Smooth muscle cell (in vitro differentiated cells): ENCODE measurements around the gene CRCP. TPM values are rescaled to one million over a fixed set of nuclear protein-coding genes. Genes with fewer than 3 reads are reported as not detected.
"Not testable (repeated sequence)": the region's sequence is repeated elsewhere in the genome, so short reads cannot be mapped to it uniquely, and the experiment has no call there.

Source experiments
- DNase-seq: peaks from one replicate; lab custom pipeline; 2025; ENCODE audit not compliant: unreplicated experiment; lab: John Stamatoyannopoulos, UW
- H2AFZ ChIP-seq: fragments of 200-600 bp; sonication (generic); 2 replicates; pipeline ENCODE4 v1.6.0; 2016; ENCODE audit warnings: antibody characterized with exemption, low read depth, mild to moderate bottlenecking
- H3F3A ChIP-seq: fragments of 200-600 bp; sonication (generic); 2 replicates; pipeline ENCODE4 v1.6.0; 2017; ENCODE audit warnings: antibody characterized with exemption, low read depth
- H3K27ac ChIP-seq: fragments of 200-600 bp; sonication (generic); 2 replicates; pipeline ENCODE4 v1.5.1; 2016; ENCODE audit warnings: low read depth, mild to moderate bottlenecking
- H3K27me3 ChIP-seq: fragments of 200-600 bp; sonication (generic); 2 replicates; pipeline ENCODE4 v1.6.1; 2016; ENCODE audit warnings: low read depth, mild to moderate bottlenecking
- H3K36me3 ChIP-seq: fragments of 200-600 bp; sonication (generic); 2 replicates; pipeline ENCODE4 v1.5.1; 2016; ENCODE audit warnings: low read depth
- H3K4me1 ChIP-seq: fragments of 200-600 bp; sonication (generic); 2 replicates; pipeline ENCODE4 v1.5.1; 2016; ENCODE audit warnings: low read depth
- H3K4me2 ChIP-seq: fragments of 200-600 bp; sonication (generic); 2 replicates; pipeline ENCODE4 v1.6.0; 2016; ENCODE audit warnings: mild to moderate bottlenecking
- H3K4me3 ChIP-seq: fragments of 200-600 bp; sonication (generic); 2 replicates; pipeline ENCODE4 v1.5.1; 2016; ENCODE audit warnings: mild to moderate bottlenecking
- H3K79me2 ChIP-seq: fragments of 200-600 bp; sonication (generic); 2 replicates; pipeline ENCODE4 v1.6.0; 2016; ENCODE audit warnings: low read depth, mild to moderate bottlenecking
- H3K9ac ChIP-seq: fragments of 200-600 bp; sonication (generic); 2 replicates; pipeline ENCODE4 v1.6.0; 2016; ENCODE audit warnings: low read depth
- H3K9me3 ChIP-seq: fragments of 200-600 bp; sonication (generic); replicated peaks from 2 replicates; pipeline ENCODE4 v1.5.1; 2016; ENCODE audit warnings: low read depth
- H4K20me1 ChIP-seq: fragments of 200-600 bp; sonication (generic); 2 replicates; pipeline ENCODE4 v1.6.0; 2016; ENCODE audit warnings: low read depth
- CTCF ChIP-seq: fragments of 200-600 bp; sonication (generic); IDR thresholded peaks from 2 replicates; pipeline ENCODE4 v1.5.1; 2017; ENCODE audit warnings: borderline replicate concordance, mild to moderate bottlenecking, antibody characterized with exemption; ENCODE audit not compliant: insufficient read depth, poor library complexity, severe bottlenecking
- WGBS: methylation state at CpG from one replicate; pipeline ENCODE4 v1.1.7; 2016; ENCODE audit warnings: low lambda C conversion rate; 5-methylcytosine and 5-hydroxymethylcytosine counted together
- polyA plus RNA-seq: library from polyadenylated mRNA; unstranded; fragments of >200 nt; fragmentation: Nextera tagmentation; extraction: Ambion mirVana; gene quantifications from 2 replicates; pipeline ENCODE4 v1.2.1, GENCODE V29; 2016
- total RNA-seq: library from RNA; depleted of rRNA; stranded (reverse); fragments of >200 nt; gene quantifications from 2 replicates; pipeline ENCODE4 v1.2.3, GENCODE V29; 2014

CRCP gene
- 12.2 and 13.6 TPM in 2 replicates for total RNA-seq
- polyA plus RNA-seq: 13.7 and 17.8 TPM in 2 replicates

DNA sequence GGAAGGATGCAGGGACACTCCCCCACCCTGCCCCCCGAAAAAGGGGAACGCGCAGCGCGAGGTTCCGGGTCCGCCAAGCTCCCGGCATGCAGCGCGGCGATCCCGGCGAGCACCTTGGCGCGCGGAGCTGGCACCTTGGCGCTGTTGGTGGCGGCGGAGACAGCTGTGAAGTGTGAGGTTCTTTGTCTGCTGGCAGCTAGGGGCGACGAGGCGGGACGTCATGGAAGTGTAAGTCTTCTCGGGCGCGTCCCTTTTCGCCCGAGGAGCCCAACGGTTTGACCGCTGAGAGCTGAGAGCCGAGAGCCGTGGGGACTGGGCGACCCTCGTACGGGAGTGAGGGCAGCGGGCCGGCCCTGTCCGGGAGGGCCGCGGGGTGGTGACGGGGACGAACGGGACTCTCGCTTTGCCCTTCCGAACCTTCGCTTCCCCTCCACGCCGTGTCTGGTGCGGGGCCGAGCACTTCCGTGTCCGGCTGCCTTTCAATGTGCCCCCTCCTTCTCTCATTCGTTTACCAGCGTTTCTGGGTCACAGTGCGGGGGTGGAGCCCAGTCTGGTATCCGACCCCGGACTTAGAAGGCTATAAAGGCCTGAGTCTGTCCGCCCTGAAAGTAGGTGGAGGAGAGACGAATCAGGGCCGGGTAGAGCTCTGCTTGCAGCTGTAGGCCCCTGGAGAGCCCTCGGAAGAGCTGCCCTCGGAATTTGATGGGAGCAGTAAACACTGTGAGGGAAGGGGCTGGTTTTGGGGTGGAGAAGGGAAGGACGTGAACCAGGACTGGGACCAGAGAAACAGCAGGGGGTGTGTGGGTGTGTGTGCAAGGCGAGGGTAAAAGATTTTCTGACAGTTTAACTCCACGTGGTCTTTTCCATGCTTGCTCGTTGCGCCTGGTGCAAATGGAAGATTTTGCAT lies at the start of gene CRCP:
CRCP (plus strand) TSS at position 105 of the 907 bp plus-strand sequence; CDS start at position 221, 116 bp downstream.
- Histone ChIP-seq H3K4me1 (peaks cover 14% of the 10 kb centered on the region), H3K9me3 (no peaks in the 10 kb centered on the region), H3K9ac (peak within 1 kb of the TSS; percentile 92), H2AFZ (peak within 1 kb of the TSS; percentile 91), H3K4me3 (peak within 1 kb of the TSS; percentile 82), H3K79me2 (peaks cover 48% of the 10 kb centered on the region), H3K4me2 (peak within 1 kb of the TSS; percentile 79), H3K36me3 (no peaks in the 10 kb centered on the region), H3K27me3 (no peaks in the 10 kb centered on the region), H3F3A (no peaks in the 10 kb centered on the region), H4K20me1 (peaks cover 27% of the 10 kb centered on the region), H3K27ac (peak within 1 kb of the TSS; percentile 95)
- TF ChIP-seq CTCF: peak; percentile 20
- peak; percentile 58 for DNase-seq
- 2% methylated on average over 67 of the region's 67 CpGs for whole genome bisulfite sequencing

- H2AFZ ChIP-seq: no peak overlapping the region
- H3K4me3 ChIP-seq: no peak overlapping the region
- no peak overlapping the region for H3K4me2 ChIP-seq
- no peak for DNase-seq
- no peak overlapping the region for H3K9ac ChIP-seq
- no peaks in the 10 kb centered on the region for H3F3A ChIP-seq
- H4K20me1 ChIP-seq: no peaks in the 10 kb centered on the region
- H3K27me3 ChIP-seq: no peaks in the 10 kb centered on the region
- no peaks in the 10 kb centered on the region for H3K79me2 ChIP-seq
- H3K36me3 ChIP-seq: no peaks in the 10 kb centered on the region
- 92% methylated on average over 4 of the region's 4 CpGs for WGBS
- no peaks in the 10 kb centered on the region for H3K4me1 ChIP-seq
- H3K9me3 ChIP-seq: no peaks in the 10 kb centered on the region
- no peak for TF ChIP-seq CTCF
- no peak overlapping the region for H3K27ac ChIP-seq
These were observed 44.9 kb upstream of the CRCP start for GRCh38 chr7:66069732-66070131.

DNA sequence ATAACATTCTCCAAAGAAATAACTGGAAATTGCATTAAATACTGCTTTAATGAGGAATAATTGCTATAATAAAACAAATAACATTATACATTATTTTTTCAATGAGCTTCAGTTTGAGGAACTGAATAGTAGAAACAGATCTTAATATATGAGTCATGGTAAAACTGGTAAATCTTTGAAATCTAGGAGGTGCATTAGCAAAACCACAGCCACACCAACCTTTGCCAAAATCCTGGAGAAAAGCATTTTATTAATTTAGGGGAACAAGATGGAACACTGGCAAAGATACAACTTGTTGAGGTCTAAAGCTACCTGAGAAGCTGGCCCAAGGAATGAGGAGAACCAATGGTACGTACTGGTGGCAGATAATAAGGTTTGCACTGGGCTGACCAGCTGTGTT lies 44.4 kb upstream of the CRCP start:
- Histone ChIP-seq H3K27ac (no peak overlapping the region), H3K9me3 (no peaks in the 10 kb centered on the region), H4K20me1 (no peaks in the 10 kb centered on the region), H3K4me1 (no peaks in the 10 kb centered on the region), H3K9ac (no peak overlapping the region), H3K36me3 (no peaks in the 10 kb centered on the region), H3K79me2 (no peaks in the 10 kb centered on the region), H3F3A (no peaks in the 10 kb centered on the region), H2AFZ (no peak overlapping the region), H3K27me3 (no peaks in the 10 kb centered on the region), H3K4me3 (no peak overlapping the region), H3K4me2 (no peak overlapping the region)
- 95% methylated on average over 1 of the region's 1 CpG for WGBS
- no peak for TF ChIP-seq CTCF
- DNase-seq: no peak

DNA sequence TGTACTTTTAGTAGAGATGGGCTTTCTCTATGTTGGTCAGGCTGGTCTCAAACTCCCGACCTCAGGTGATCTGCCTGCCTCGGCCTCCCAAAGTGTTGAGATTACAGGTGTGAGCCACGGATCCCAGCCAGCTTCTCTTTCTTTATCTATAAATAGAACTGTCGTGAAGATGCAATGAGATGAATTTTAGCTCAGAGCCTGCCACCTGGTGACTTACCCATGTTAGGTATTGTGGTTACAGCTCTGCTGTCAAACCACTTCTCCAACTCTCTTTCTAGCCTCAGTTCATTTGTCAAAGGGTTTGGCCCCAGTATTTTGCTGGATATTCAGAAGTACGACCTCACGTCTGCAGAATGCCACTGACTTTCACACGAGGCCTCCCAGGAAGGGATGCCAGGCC lies 42.4 kb upstream of the CRCP start:
- H3K4me3 ChIP-seq, H3K36me3 ChIP-seq, H3K4me2 ChIP-seq, H3K9ac ChIP-seq, H3K27me3 ChIP-seq, DNase-seq, H3K79me2 ChIP-seq, H4K20me1 ChIP-seq, H3K27ac ChIP-seq, H3K9me3 ChIP-seq, H3F3A ChIP-seq, H2AFZ ChIP-seq, H3K4me1 ChIP-seq: not testable (repeated sequence)
- WGBS: 82% methylated on average over 7 of the region's 7 CpGs
